Suppressor macrophage treated with lipopolysaccharide for 1 hour (primary cell): Measurements from ENCODE around the gene LDLRAD4.

ENCODE experiments used
- DNase-seq, 3 donors: peaks; one replicate each; pipeline ENCODE4 v3.0.0-alpha.2; 2020 to 2022

LDLRAD4 gene

GRCh38 chr18:13526519-13526918 is 308.0 kb downstream of the LDLRAD4 start:
- no peak for DNase-seq

- no peak for DNase-seq
These were observed 308.7 kb downstream of the LDLRAD4 start for GRCh38 chr18:13527256-13527655.

- no peak for DNase-seq
These were observed 309.2 kb downstream of the LDLRAD4 start for GRCh38 chr18:13527730-13528129.

- no peak for DNase-seq
These were observed 310.3 kb downstream of the LDLRAD4 start for GRCh38 chr18:13528739-13529392.

GRCh38 chr18:13530033-13530878 is 311.7 kb downstream of the LDLRAD4 start:
- DNase-seq, result no peak

- DNase-seq, result peak; percentile 42 to 44 (median 43)
These were observed 312.4 kb downstream of the LDLRAD4 start for GRCh38 chr18:13530879-13531387.

- DNase-seq, result no peak
These were observed 313.2 kb downstream of the LDLRAD4 start for GRCh38 chr18:13531681-13532325.

- no peak for DNase-seq
These were observed 314.0 kb downstream of the LDLRAD4 start for GRCh38 chr18:13532406-13533075.

- DNase-seq, result no peak
These were observed 316.1 kb downstream of the LDLRAD4 start for GRCh38 chr18:13534631-13535030.

- peak in 1 of 3 donors; percentile 27 for DNase-seq
These were observed 318.0 kb downstream of the LDLRAD4 start for GRCh38 chr18:13536578-13536977.

- no peak for DNase-seq
These were observed 318.6 kb downstream of the LDLRAD4 start for GRCh38 chr18:13537022-13537780.

GRCh38 chr18:13538630-13539029 is 320.1 kb downstream of the LDLRAD4 start:
- no peak for DNase-seq

- DNase-seq, result no peak
These were observed 320.5 kb downstream of the LDLRAD4 start for GRCh38 chr18:13539050-13539449.

GRCh38 chr18:13539843-13540476 is 321.4 kb downstream of the LDLRAD4 start:
- no peak for DNase-seq

- DNase-seq, result no peak
These were observed 322.1 kb downstream of the LDLRAD4 start for GRCh38 chr18:13540477-13541182.

- no peak for DNase-seq
These were observed 323.3 kb downstream of the LDLRAD4 start for GRCh38 chr18:13541621-13542519.

- DNase-seq, result no peak
These were observed 323.9 kb downstream of the LDLRAD4 start for GRCh38 chr18:13542520-13542847.

- DNase-seq, result no peak
These were observed 324.6 kb downstream of the LDLRAD4 start for GRCh38 chr18:13543144-13543543.

- no peak for DNase-seq
These were observed 325.5 kb downstream of the LDLRAD4 start for GRCh38 chr18:13543811-13544732.
